ENCODE data around the gene KCTD16. TPM values are rescaled to one million over a fixed set of nuclear protein-coding genes. Genes with fewer than 3 reads are reported as not detected.

The KCTD16 gene
- total RNA-seq, 2 donors from 2014 or later = 0.29 to 0.44 TPM

GRCh38 chr5:144403058-144403457, 232.4 kb downstream of the KCTD16 start:
- no peak for TF ChIP-seq CTCF (conservative IDR thresholded peaks at IDR 0.05)
- no peaks in the 10 kb centered on the region for H3K36me3 Mint-ChIP-seq (ENCODE audit: low read depth)

GRCh38 chr5:144403817-144404420, 233.2 kb downstream of the KCTD16 start:
- Histone ChIP-seq H3K27ac (ENCODE audit: low read depth, low read length) (no peak overlapping the region), H3K4me1 (ENCODE audit: control insufficient read depth, insufficient read depth, low read length) (peaks cover 9% of the 10 kb centered on the region), H3K27me3 (ENCODE audit: control insufficient read depth, insufficient read depth, low read length, poor library complexity, severe bottlenecking) (no peaks in the 10 kb centered on the region), H3K9ac (ENCODE audit: extremely low read depth, low read length, poor library complexity, severe bottlenecking) (no peak overlapping the region), H3K4me3 (ENCODE audit: low read length) (no peak overlapping the region), H3K36me3 (ENCODE audit: control insufficient read depth, insufficient read depth, low read length) (no peaks in the 10 kb centered on the region), H3K9me3 (ENCODE audit: control insufficient read depth, low read length) (no peaks in the 10 kb centered on the region)
- Mint-ChIP-seq H3K9me3 (no peaks in the 10 kb centered on the region), H3K36me3 (ENCODE audit: low read depth) (no peaks in the 10 kb centered on the region), H3K27ac (no peak overlapping the region), H3K4me1 (peaks cover 10% of the 10 kb centered on the region), H3K27me3 (ENCODE audit: insufficient read depth) (peaks cover 1% of the 10 kb centered on the region), H3K4me3 (no peak overlapping the region)
- TF ChIP-seq CTCF (conservative IDR thresholded peaks at IDR 0.05) = peak; percentile 54
- WGBS, 2 experiments (ENCODE audit: insufficient coverage in 1 of 2, insufficient read length in 1 of 2) = 96% methylated on average over 4 of the region's 4 CpGs; no CpG with 5 or more reads in 1 of the 2 experiments
- DNase-seq = no peak

More at GRCh38 chr5:144403058-144403457, 232.4 kb downstream of the KCTD16 start:
- peaks cover 1% of the 10 kb centered on the region for H3K27me3 Mint-ChIP-seq (ENCODE audit: insufficient read depth)
- 76 to 100% methylated on average over 1 to 2 of the region's 2 CpGs for WGBS, 2 experiments (ENCODE audit: insufficient coverage in 1 of 2, insufficient read length in 1 of 2)
- Histone ChIP-seq H3K9me3 (ENCODE audit: control insufficient read depth, low read length) (no peaks in the 10 kb centered on the region), H3K4me1 (ENCODE audit: control insufficient read depth, insufficient read depth, low read length) (peaks cover 9% of the 10 kb centered on the region), H3K4me3 (ENCODE audit: low read length) (no peak overlapping the region), H3K36me3 (ENCODE audit: control insufficient read depth, insufficient read depth, low read length) (no peaks in the 10 kb centered on the region), H3K9ac (ENCODE audit: extremely low read depth, low read length, poor library complexity, severe bottlenecking) (no peak overlapping the region), H3K27ac (ENCODE audit: low read depth, low read length) (no peak overlapping the region), H3K27me3 (ENCODE audit: control insufficient read depth, insufficient read depth, low read length, poor library complexity, severe bottlenecking) (no peaks in the 10 kb centered on the region)
- H3K4me3 Mint-ChIP-seq = no peak overlapping the region
- H3K27ac Mint-ChIP-seq = no peak overlapping the region
- DNase-seq = no peak
- no peaks in the 10 kb centered on the region for H3K9me3 Mint-ChIP-seq
- peaks cover 10% of the 10 kb centered on the region for H3K4me1 Mint-ChIP-seq

- Mint-ChIP-seq H3K4me3 (no peak overlapping the region), H3K36me3 (ENCODE audit: low read depth) (no peaks in the 10 kb centered on the region), H3K27ac (no peak overlapping the region), H3K9me3 (no peaks in the 10 kb centered on the region), H3K27me3 (ENCODE audit: insufficient read depth) (peaks cover 1% of the 10 kb centered on the region), H3K4me1 (peaks cover 10% of the 10 kb centered on the region)
- TF ChIP-seq CTCF (conservative IDR thresholded peaks at IDR 0.05) = no peak
- Histone ChIP-seq H3K27me3 (ENCODE audit: control insufficient read depth, insufficient read depth, low read length, poor library complexity, severe bottlenecking) (no peaks in the 10 kb centered on the region), H3K36me3 (ENCODE audit: control insufficient read depth, insufficient read depth, low read length) (no peaks in the 10 kb centered on the region), H3K9me3 (ENCODE audit: control insufficient read depth, low read length) (no peaks in the 10 kb centered on the region), H3K4me3 (ENCODE audit: low read length) (no peak overlapping the region), H3K9ac (ENCODE audit: extremely low read depth, low read length, poor library complexity, severe bottlenecking) (no peak overlapping the region), H3K4me1 (ENCODE audit: control insufficient read depth, insufficient read depth, low read length) (peaks cover 9% of the 10 kb centered on the region), H3K27ac (ENCODE audit: low read depth, low read length) (no peak overlapping the region)
- DNase-seq = no peak
- WGBS, 2 experiments (ENCODE audit: insufficient coverage in 1 of 2, insufficient read length in 1 of 2) = 79% methylated on average over 1 of the region's 1 CpG; no CpG with 5 or more reads in 1 of the 2 experiments
Measured at GRCh38 chr5:144404672-144405071, 234.0 kb downstream of the KCTD16 start.

Data from endodermal cell (in vitro differentiated cells).